Measurements from ENCODE around the gene GM2A.
A peak's percentile ranks its signal among the peaks of the same experiment; 100 is the strongest.

The GM2A gene
- long read RNA-seq, donor 1, transcript GM2A-201 (4 exons, 3,896 nt): major isoform, 11 of 11 reads
- long read RNA-seq, donor 1, partial matches to known transcripts: 0 of 11 reads
- long read RNA-seq, donor 1, other reads (novel, unspliced or antisense): 0 of 11 reads
- long read RNA-seq, donor 2: 0 reads
- long read RNA-seq, donor 3, partial matches to known transcripts: 0 of 5 reads
- long read RNA-seq, donor 3, other reads (novel, unspliced or antisense): 0 of 5 reads
- long read RNA-seq, donor 4, transcript GM2A-201 (4 exons, 3,896 nt): major isoform, 15 of 16 reads
- long read RNA-seq, donor 4, partial matches to known transcripts: 0 of 16 reads
- long read RNA-seq, donor 4, other reads (novel, unspliced or antisense): 0 of 16 reads
- long read RNA-seq, donor 5, partial matches to known transcripts: 0 of 4 reads
- long read RNA-seq, donor 5, other reads (novel, unspliced or antisense): 0 of 4 reads
- long read RNA-seq, donor 6, transcript GM2A-201 (4 exons, 3,896 nt): major isoform, 6 of 6 reads
- long read RNA-seq, donor 6, partial matches to known transcripts: 0 of 6 reads
- long read RNA-seq, donor 6, other reads (novel, unspliced or antisense): 0 of 6 reads
- long read RNA-seq, donor 7, transcript GM2A-201 (4 exons, 3,896 nt): major isoform, 5 of 11 reads
- long read RNA-seq, donor 7, partial matches to known transcripts: 6 of 11 reads
- long read RNA-seq, donor 7, other reads (novel, unspliced or antisense): 0 of 11 reads
- long read RNA-seq, donor 8, partial matches to known transcripts: 0 of 3 reads
- long read RNA-seq, donor 8, other reads (novel, unspliced or antisense): 0 of 3 reads

DNA sequence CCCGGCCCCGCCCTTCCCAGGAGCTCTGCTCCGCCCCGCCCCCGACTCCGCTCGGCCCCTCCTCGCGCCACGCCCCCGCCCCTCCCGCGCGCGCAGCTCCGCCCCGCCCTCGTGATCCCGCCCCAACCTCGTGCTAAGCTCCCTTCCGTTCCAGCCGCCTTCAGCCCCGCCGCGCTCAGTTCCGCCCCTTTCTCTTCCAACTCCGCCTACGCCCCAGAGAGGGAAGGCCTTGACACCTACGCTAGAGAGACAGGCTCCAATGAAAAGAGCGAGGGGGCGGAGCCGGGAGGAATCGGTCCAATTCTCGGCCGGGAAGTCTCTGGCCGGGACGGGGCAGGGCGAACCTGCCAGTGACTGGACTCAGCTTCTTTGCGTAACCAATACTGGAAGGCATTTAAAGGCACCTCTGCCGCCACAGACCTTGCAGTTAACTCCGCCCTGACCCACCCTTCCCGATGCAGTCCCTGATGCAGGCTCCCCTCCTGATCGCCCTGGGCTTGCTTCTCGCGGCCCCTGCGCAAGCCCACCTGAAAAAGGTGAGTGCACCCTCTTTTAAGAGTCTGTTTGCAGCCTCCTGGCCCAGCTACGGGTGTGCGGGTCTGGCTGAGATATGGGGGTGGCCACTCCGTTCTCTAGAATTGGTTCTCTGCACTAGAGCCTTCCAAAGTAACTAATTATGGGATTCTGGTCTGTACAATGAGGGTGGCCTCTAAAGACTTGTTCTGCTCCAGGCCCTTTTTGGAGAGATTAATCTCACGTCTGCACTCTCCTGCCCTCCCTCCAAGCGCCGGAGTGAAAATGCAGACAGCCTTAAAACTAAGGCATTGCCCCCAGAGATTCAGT lies at the start of gene GM2A:
Gene GM2A, plus strand, starts transcription at position 424 of the 843 bp plus-strand sequence. Its CDS starts 32 bp downstream, at position 456.
- DNase-seq: peak; percentile 80

DNA sequence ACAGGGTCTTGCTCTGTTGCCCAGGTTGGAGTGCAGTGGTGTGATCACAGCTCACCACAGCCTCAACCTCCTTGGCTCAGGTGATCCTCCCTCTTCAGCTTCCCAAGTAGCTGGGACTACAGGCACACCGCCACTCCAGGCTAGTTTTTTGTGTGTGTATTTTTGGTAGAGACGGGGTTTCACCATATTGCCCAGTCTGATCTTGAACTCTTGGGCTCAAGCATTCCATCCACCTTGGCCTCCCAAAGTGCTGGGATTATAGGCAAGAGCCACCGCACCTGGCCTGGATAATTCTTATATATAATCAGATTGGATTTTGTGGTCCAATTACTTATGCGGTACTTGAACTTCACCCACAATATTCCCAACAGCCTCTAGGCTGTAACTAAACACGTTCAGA lies 48.9 kb upstream of the GM2A start:
- DNase-seq: no peak

DNA sequence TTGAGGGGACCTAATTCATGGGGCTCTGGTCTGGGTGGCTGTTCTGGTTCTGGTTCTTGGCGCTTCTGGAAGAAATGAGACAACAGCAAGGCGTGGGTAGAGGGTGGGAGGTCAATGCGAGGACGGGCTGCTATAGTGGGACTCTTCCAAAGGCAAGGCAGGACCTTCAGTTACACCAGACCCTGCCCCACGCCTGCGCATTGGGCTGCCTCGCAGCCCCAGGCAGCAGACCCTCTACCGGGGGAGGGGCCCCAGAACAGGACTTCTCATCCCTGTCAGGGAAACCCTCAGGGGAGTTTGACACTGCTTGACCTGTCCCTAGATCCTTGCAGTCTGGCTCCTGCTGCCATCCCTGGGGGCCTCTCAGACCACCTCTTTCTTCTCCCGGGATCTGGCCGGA lies 47.6 kb upstream of the GM2A start:
- no peak for DNase-seq

DNA sequence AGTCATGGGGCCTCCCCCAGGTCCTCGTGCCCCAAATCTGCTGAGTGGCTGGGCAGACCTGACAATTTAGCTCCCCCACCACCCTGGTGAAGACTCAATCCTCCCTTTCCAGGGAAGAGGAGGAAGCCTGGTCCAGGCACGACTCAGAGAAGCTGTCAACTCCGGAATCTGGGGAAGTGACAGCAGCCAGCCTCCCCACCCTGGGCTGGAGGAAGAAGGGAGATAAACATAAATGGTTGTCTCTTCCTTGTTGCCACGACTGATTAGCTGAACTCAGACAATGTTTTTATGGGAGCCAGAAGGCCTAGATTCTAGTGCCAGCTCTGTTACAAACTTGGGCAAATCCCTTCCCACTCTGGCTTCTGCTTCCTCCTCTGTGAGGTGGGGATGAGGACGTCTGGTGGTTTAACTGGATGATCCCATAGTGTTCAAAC lies 44.5 kb upstream of the GM2A start:
- no peak for DNase-seq

GRCh38 chr5:151212406-151212798 lies 40.6 kb upstream of the GM2A start:
- no peak for DNase-seq

DNA sequence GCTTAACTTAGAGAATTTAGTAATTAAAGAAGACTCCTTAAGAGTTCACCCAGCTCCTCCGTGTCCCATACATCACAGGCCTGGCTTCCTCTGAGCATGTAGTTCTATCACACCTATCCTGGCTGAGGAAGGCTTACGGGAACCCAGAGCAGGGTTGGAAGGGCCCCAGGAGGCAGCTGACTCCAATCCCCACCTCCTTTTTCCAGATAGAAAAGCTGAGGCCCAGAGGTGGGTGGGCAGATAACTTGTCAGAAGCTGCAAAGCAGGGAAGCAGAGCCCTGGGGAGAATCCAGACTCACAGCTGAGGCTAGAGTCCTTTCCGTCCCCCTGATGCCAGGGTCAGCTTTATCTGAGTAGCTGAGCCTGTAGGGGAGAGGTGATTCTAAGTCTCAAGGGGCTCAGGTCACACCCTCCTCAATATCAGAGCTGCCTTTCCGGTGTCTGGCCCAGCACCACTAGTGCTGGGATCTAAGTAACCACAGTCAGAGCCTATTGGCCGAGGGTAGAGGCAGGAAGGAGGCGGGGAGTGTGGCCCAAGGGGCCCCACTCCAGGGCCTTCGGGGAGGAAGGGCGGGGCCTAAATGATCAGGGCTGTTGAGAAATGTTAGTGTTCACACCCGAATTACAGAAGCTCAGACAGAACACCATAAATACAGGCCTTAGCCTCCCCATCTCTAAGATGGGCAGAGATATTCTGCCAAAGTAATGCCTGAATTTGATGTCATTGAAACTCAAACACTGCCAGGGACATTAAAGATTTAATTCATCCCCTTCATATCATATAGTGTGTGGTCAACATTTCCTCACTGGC lies 39.0 kb upstream of the GM2A start:
- DNase-seq: peak; percentile 12

DNA sequence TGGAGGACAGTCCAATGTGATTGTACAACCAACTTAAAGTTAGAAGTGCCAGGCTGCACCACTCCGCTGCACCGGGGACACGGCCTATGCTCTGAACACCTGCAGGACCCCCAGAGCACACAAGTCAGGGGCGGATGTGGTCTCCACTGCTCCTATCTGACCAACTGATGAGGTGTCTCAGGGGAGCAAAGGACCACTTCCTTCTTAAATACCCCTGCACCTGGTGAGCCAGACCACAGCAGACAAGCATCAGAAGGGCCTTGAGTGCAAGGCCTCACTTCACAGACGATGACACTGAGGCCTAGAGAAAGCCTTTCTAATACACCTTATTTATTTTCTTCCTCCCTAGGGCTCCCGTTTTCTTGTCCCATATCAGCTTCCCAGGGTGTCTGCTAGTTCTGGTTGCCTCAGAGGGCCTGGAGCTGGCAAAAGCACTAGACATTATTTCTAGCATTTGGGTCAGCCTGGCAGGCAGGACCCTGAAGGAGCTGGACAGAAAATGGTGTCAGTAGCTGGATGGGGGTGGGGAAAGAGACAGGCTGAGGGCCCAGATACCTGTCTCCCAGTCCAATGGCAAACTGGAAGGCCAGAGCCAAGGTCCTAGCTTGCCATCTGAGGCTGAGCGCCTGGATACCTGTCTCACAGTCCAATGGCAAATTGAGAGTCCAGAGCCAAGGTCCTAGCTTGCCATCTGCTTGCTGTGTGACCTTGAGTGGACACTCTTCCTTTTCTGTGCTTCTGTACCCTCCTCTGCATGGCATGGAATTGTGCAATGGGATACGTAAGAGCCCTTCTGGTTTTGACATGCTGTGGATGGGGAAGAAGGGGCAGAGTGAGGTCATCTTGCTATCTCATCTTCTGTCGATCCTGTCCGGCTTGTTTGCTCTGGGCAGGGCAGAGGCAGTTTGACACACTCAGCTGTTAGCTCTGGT lies 38.1 kb upstream of the GM2A start:
- DNase-seq: no peak

DNA sequence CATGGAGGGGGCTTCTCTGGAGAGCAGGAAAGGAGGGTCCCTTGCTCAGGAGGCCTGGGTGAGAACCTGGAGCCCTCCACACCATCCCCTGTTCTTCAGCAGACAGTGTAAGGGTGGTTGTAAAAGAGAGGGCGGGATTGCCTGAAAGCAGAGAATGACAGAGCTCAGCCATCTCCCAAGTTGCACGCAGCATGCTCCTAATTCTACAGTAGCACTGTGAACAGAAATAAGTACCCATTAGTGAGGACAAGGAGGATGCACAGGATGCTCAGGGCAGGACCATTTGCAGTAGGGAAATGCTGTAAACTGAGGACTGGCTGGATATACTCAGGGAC lies 37.5 kb upstream of the GM2A start:
- no peak for DNase-seq

- DNase-seq: no peak
Observed at GRCh38 chr5:151216781-151217180, 36.2 kb upstream of the GM2A start.

DNA sequence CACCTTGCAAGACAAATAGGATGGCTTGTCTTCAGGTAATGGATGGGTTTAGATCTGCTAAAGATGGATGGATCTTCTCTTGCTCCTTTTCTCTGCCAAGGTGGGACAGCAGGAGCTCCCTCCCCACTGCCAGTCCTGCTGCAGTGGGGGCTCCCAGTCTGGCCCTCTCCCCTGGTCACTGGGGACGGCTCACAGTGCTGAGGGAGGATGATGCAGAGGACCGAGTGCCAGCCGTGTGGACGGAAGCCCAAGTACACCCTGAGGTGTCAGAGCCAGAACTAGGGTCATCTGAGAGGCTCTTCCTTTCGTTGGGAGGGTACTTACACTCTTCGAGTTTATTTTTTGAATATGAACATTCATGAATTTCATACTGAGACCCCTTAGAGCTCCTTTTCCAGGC lies 34.8 kb upstream of the GM2A start:
- no peak for DNase-seq

- no peak for DNase-seq
Observed at GRCh38 chr5:151219138-151219537, 33.8 kb upstream of the GM2A start.

- no peak for DNase-seq
Observed at GRCh38 chr5:151219789-151220188, 33.2 kb upstream of the GM2A start.

GRCh38 chr5:151221574-151221973 lies 31.4 kb upstream of the GM2A start:
- no peak for DNase-seq

- DNase-seq: no peak
Observed at GRCh38 chr5:151222054-151222789, 30.8 kb upstream of the GM2A start.

GRCh38 chr5:151222790-151223446 lies 30.1 kb upstream of the GM2A start:
- no peak for DNase-seq

GRCh38 chr5:151223447-151224264 lies 29.3 kb upstream of the GM2A start, which contains the start of gene CCDC69:
Gene CCDC69 (minus strand): TSS chr5:151224092. CDS start chr5:151223970, 122 bp downstream.
- DNase-seq: peak; percentile 93

GRCh38 chr5:151224372-151224771 lies 28.6 kb upstream of the GM2A start:
- no peak for DNase-seq

GRCh38 chr5:151225071-151225470 lies 27.9 kb upstream of the GM2A start:
- DNase-seq: no peak
